A673 (cell line): Measurements from ENCODE around the gene RHOV.
A peak's percentile ranks its signal among the peaks of the same experiment; 100 is the strongest.

Experiments used
- EZH2 ChIP-seq: fragments of 200-600 bp; sonication (generic); IDR thresholded peaks from 2 replicates; pipeline ENCODE4 v1.6.1; 2017; ENCODE audit warnings: borderline replicate concordance, low read depth, mild to moderate bottlenecking, mixed read lengths, antibody characterized with exemption, low read length; ENCODE audit not compliant: poor library complexity, severe bottlenecking
- TF ChIP-seq, protein P1 (sequence below): fragments of 300-800, 200-600 bp; sonication (generic); conservative IDR thresholded peaks from 2 replicates; pipeline ENCODE4 v1.5.1; 2017; ENCODE audit warnings: low read depth, mild to moderate bottlenecking, antibody characterized with exemption, low read length, moderate library complexity, mixed read lengths

DNA sequence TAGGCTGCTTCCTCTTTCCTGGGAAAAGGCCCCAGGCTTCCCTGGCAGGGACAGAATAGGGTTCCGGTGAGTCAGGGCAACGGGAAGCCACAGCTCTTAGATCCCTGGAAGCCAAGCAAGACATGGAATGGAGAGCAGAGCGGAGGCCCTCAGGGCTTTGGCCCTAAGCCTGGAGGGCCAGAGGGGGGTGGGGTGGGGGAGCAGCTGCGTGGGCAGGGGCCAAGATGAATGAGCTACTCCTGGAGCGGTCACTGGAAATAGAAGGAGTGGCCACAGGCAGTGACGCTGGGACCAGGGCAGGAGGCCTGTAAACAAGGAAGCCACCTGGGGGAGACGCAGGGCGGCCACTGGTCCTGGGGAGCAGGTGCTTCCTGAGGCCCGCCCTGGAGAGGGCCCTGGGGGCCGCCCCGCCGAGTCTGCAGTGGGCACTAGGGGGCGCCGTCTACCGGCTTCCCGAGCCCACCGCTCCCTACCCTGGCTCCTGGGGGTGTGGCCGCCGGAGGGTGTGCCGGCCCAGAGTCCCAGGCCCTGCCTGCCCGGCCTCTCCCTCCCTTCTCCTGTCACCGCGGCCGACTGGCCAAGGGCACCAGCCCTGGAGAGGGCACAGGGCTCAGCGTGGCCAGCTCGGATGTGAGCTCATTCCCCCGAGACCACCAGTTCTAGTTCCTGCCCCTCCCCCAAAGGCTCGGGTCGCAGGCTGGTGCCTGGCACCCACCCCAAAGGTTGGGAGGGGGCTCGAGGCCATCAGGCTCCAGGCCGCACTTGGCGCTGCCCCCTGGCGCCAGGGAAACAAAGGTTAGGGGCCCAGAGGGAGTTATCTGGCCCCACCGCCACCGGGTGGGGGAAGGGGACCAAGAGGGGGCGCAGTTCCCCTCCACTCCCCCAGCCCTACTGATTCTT is 32.3 kb upstream of the RHOV start:
- TF ChIP-seq, protein P1, sequence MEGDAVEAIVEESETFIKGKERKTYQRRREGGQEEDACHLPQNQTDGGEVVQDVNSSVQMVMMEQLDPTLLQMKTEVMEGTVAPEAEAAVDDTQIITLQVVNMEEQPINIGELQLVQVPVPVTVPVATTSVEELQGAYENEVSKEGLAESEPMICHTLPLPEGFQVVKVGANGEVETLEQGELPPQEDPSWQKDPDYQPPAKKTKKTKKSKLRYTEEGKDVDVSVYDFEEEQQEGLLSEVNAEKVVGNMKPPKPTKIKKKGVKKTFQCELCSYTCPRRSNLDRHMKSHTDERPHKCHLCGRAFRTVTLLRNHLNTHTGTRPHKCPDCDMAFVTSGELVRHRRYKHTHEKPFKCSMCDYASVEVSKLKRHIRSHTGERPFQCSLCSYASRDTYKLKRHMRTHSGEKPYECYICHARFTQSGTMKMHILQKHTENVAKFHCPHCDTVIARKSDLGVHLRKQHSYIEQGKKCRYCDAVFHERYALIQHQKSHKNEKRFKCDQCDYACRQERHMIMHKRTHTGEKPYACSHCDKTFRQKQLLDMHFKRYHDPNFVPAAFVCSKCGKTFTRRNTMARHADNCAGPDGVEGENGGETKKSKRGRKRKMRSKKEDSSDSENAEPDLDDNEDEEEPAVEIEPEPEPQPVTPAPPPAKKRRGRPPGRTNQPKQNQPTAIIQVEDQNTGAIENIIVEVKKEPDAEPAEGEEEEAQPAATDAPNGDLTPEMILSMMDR = peak; percentile 86
- TF ChIP-seq EZH2 = no peak
